ENCODE results near the gene ZNF280D. TPM values are rescaled to one million over a fixed set of nuclear protein-coding genes. Genes with fewer than 3 reads are reported as not detected.
A peak's percentile ranks its signal among the peaks of the same experiment; 100 is the strongest.

The ZNF280D gene
- total RNA-seq, 4 donors from 2014 or later: 70.9 to 116 (median 96.9) TPM

DNA sequence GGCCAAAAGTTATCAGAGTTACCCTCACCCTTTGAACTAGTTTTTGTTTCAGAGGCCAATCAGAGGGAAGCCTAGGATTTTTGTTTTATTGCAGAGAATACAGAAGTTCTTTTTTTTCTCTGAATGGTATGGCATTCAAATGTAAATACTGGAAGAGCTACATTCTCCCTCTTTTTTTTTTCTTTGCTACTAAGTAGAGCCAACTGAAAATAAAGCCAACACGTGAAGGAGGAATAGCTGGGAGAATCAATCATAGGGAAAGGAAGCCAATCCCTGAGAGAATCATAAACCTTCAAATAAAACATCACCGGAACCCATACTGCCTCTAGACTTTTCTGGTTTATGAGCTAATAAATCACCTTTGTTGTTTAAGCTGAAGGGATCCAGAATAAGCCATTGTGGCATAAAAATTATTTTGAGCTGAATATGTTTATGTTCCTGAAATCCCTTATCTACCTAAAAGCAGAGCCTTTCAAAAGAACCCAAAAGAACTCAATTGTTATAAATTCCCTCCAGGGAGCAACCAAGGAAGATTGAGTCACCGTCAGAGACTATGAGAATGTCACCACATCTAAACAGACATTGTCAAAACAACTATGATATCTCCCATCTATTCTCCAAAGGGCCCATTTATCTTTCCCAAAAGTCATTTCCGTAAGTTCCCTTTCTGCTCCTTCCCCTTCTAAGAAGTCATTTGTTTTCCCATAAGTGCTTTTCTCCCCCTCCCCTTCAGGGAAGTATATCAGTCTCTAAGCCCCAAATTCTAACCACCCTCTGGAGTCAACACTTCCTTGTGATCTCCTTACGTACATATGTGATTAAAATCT, 3.8 kb upstream of the ZNF280D start:
- Histone ChIP-seq H3K4me3 (no peak overlapping the region), H3K9me3 (no peaks in the 10 kb centered on the region), H3K27ac (peak overlapping the region; percentile 74 to 81), H3K4me1 (peaks cover 0 to 3% of the 10 kb centered on the region in 2 donors), H3K36me3 (no peaks in the 10 kb centered on the region), H3K27me3 (no peaks in the 10 kb centered on the region)
- no peak for DNase-seq
- intact Hi-C loops (cut with DNase I; ENCODE audit: low total_unique reads): no loop called here
- TF ChIP-seq, protein P1, sequence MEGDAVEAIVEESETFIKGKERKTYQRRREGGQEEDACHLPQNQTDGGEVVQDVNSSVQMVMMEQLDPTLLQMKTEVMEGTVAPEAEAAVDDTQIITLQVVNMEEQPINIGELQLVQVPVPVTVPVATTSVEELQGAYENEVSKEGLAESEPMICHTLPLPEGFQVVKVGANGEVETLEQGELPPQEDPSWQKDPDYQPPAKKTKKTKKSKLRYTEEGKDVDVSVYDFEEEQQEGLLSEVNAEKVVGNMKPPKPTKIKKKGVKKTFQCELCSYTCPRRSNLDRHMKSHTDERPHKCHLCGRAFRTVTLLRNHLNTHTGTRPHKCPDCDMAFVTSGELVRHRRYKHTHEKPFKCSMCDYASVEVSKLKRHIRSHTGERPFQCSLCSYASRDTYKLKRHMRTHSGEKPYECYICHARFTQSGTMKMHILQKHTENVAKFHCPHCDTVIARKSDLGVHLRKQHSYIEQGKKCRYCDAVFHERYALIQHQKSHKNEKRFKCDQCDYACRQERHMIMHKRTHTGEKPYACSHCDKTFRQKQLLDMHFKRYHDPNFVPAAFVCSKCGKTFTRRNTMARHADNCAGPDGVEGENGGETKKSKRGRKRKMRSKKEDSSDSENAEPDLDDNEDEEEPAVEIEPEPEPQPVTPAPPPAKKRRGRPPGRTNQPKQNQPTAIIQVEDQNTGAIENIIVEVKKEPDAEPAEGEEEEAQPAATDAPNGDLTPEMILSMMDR (IDR thresholded peaks at IDR 0.05): no peak
- TF ChIP-seq POLR2A (IDR thresholded peaks at IDR 0.05): no peak

DNA sequence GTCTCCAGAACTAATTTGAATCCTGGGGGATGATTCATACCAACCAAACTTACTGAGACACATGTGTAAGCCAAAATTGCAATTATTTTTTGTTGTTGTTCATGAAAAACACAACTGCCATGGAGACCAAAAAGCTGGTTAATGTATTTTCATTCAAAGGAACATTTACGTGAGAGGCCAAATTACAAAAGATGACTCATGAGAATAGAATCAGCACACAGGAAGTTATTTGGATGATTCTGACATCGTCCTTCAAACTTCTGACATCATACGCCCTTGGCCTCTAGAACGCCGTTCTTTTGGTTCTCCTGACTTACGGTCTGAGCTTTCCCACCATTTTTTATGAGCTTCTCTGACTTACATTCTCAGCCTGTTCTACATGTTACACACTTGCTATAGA, 3.0 kb upstream of the ZNF280D start:
- peak overlapping the region; percentile 74 to 81 for H3K27ac ChIP-seq
- no peak overlapping the region for H3K4me3 ChIP-seq
- no peak for DNase-seq
- H3K36me3 ChIP-seq: no peaks in the 10 kb centered on the region
- no peaks in the 10 kb centered on the region for H3K9me3 ChIP-seq
- H3K27me3 ChIP-seq: no peaks in the 10 kb centered on the region
- no peak for TF ChIP-seq POLR2A (IDR thresholded peaks at IDR 0.05)
- TF ChIP-seq, protein P1 (IDR thresholded peaks at IDR 0.05): no peak
- intact Hi-C loops (cut with DNase I; ENCODE audit: low total_unique reads): no loop called here
- peaks cover 0 to 3% of the 10 kb centered on the region in 2 donors for H3K4me1 ChIP-seq

DNA sequence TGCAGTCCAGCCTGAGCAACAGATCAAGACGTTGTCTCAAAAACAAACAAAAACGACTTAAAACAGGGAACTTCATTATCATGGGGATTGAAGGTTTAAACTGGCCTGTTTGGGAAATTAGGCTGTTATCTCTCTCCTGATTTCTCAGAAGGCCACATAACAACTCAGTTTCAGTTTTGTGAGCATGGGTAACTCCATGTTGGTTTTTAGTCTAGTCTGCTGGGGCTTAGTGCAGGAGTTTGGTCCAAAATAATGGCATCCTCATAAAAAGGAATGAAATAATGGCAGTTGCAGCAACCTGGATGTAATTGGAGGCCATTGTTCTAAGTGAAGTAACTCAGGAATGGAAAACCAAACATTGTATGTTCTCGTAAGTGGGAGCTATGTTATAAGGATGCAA, 2.3 kb upstream of the ZNF280D start:
- Histone ChIP-seq H3K36me3 (no peaks in the 10 kb centered on the region), H3K4me3 (no peak overlapping the region), H3K27me3 (no peaks in the 10 kb centered on the region), H3K27ac (peak overlapping the region; percentile 74 to 81), H3K9me3 (no peaks in the 10 kb centered on the region), H3K4me1 (peaks cover 0 to 3% of the 10 kb centered on the region in 2 donors)
- TF ChIP-seq POLR2A (IDR thresholded peaks at IDR 0.05): no peak
- TF ChIP-seq, protein P1 (IDR thresholded peaks at IDR 0.05): no peak
- no peak for DNase-seq
- intact Hi-C loops (cut with DNase I; ENCODE audit: low total_unique reads): no loop called here

DNA sequence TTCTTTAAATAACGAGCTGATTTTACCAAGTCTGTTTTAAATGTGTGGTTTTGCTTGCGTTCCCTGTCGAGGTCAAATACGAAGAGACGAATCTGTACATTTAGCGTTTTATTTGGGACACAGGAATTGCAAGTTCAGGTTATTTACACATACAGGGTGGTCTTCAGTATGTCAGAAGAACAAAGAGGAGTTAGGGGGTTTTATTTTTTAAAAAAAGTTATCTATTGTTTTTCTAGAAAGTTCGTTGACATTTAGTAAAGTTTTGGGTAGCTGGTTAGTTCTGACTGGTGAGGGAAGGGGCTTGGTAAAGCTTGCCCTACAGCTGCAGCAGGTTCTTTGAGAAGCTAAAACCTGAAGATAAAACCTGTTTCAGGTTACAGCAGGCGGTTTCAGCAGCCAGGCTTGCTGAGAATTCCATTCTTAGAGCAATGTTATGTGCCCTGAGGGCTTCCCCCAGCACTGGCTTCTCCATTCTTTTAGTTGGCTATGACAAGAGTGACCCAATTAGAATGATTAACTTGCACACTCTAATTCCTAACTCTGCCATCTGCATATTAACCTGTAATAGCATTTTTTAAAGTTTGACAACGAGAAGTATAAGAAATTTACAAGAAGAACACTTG, 815 bp upstream of the ZNF280D start:
- H3K4me1 ChIP-seq: peaks cover 0 to 3% of the 10 kb centered on the region in 2 donors
- H3K9me3 ChIP-seq: no peaks in the 10 kb centered on the region
- peak overlapping the region; percentile 47 to 84 for H3K4me3 ChIP-seq
- DNase-seq: no peak
- H3K27me3 ChIP-seq: no peaks in the 10 kb centered on the region
- no peak for TF ChIP-seq POLR2A (IDR thresholded peaks at IDR 0.05)
- TF ChIP-seq, protein P1 (IDR thresholded peaks at IDR 0.05): no peak
- no peaks in the 10 kb centered on the region for H3K36me3 ChIP-seq
- H3K27ac ChIP-seq: peak overlapping the region; percentile 99 to 100
- intact Hi-C loops (cut with DNase I; ENCODE audit: low total_unique reads): no loop called here

DNA sequence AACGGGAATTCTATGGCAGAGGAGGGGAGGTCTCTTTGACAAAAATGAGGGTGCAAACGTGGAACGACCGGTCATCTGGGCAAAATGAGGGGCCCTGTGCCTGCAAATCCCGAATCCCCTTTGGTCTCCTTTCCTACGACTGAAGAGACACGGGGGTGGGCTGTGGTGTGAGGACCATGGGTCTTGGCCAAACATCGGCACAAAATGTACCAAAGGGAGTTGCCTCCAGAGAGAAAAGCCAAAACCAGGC, 498 bp downstream of the ZNF280D start:
- TF ChIP-seq, protein P1 (IDR thresholded peaks at IDR 0.05): no peak
- TF ChIP-seq POLR2A (IDR thresholded peaks at IDR 0.05): no peak
- peak overlapping the region; percentile 99 to 100 for H3K27ac ChIP-seq
- H3K27me3 ChIP-seq: no peaks in the 10 kb centered on the region
- no peaks in the 10 kb centered on the region for H3K9me3 ChIP-seq
- no peaks in the 10 kb centered on the region for H3K36me3 ChIP-seq
- peak overlapping the region; percentile 47 to 84 for H3K4me3 ChIP-seq
- no peak for DNase-seq
- intact Hi-C loops (cut with DNase I; ENCODE audit: low total_unique reads): no loop called here
- peaks cover 0 to 3% of the 10 kb centered on the region in 2 donors for H3K4me1 ChIP-seq
